Measurements from ENCODE around the gene TOGARAM2. TPM values are rescaled to one million over a fixed set of nuclear protein-coding genes. Genes with fewer than 3 reads are reported as not detected.
A peak's percentile ranks its signal among the peaks of the same experiment; 100 is the strongest.

TOGARAM2 gene
- total RNA-seq, 2 donors from 2014 or later = 2.0 to 6.6 TPM

DNA sequence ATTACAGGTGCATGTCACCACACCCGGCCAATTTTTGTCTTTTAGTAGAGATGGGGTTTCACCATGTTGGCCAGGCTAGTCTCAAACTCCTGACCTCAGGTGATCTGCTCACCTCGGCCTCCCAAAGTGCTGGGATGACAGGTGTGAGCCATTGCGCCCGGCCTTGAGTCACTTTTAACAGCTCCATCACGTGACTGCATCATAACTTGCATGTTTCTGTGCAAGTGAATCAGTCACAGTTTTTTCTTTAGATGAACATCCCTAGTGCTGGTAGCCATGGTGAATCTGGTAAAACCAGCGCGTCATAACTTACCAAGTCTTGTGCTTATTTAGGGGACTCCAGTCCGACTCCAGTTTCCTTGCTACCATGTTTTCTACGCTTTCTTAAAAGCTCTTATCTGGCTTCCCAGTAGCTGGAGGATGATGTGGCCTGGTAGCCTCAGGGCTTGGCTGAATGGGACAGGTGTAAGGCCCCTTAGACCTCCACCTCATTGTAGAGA, 60.1 kb downstream of the TOGARAM2 start:
- Histone ChIP-seq H3K36me3 (peaks cover 6% of the 10 kb centered on the region), H3K9me3 (no peaks in the 10 kb centered on the region), H3K4me1 (peaks cover 0 to 18% of the 10 kb centered on the region in 2 donors), H3K4me3 (no peak overlapping the region), H3K27me3 (no peaks in the 10 kb centered on the region), H3K27ac (no peak overlapping the region)
- no peak for DNase-seq (ENCODE audit: low spot score)
- TF ChIP-seq CTCF (IDR thresholded peaks at IDR 0.05) = no peak

DNA sequence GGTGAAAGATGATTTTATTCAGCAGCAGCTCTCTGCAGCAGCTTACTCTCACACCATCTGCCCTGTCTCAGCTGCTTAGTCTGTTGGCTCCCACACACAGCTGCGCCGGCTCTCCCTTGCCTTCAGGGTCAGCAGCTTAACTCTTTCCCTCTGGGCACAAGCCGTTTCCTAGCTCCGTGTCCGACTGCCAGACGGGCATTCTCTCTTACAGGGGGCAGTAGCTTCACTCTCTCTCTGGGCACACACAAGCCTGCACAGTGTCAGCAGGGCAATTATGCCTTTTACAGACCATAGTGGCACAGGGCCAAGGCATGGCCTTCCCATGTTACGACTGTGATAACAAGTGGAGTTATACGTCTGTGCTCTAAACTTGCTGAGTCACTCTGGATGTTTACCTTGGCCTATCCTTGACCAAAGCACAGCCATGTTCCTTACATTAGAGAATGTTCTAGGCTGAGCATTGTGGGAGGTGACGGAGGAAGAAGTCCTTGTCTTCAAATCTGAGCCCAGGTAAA, 61.5 kb downstream of the TOGARAM2 start:
- Histone ChIP-seq H3K27me3 (no peaks in the 10 kb centered on the region), H3K9me3 (no peaks in the 10 kb centered on the region), H3K4me3 (no peak overlapping the region), H3K4me1 (peaks cover 0 to 18% of the 10 kb centered on the region in 2 donors), H3K36me3 (no peaks in the 10 kb centered on the region), H3K27ac (peak overlapping the region in 1 of 2 donors; percentile 22)
- TF ChIP-seq CTCF (IDR thresholded peaks at IDR 0.05) = no peak
- no peak for DNase-seq (ENCODE audit: low spot score)

GRCh38 chr2:29044459-29044858, 63.4 kb downstream of the TOGARAM2 start:
- TF ChIP-seq CTCF (IDR thresholded peaks at IDR 0.05) = no peak
- DNase-seq (ENCODE audit: low spot score) = no peak
- H3K36me3 ChIP-seq = no peaks in the 10 kb centered on the region
- H3K27me3 ChIP-seq = no peaks in the 10 kb centered on the region
- peaks cover 0 to 16% of the 10 kb centered on the region in 2 donors for H3K4me1 ChIP-seq
- no peak overlapping the region for H3K4me3 ChIP-seq
- H3K27ac ChIP-seq = no peak overlapping the region
- H3K9me3 ChIP-seq = no peaks in the 10 kb centered on the region

- Histone ChIP-seq H3K27me3 (no peaks in the 10 kb centered on the region), H3K4me3 (no peak overlapping the region), H3K9me3 (no peaks in the 10 kb centered on the region), H3K27ac (no peak overlapping the region), H3K4me1 (peaks cover 0 to 11% of the 10 kb centered on the region in 2 donors), H3K36me3 (no peaks in the 10 kb centered on the region)
- no peak for DNase-seq (ENCODE audit: low spot score)
- TF ChIP-seq CTCF (IDR thresholded peaks at IDR 0.05) = no peak
Observed at GRCh38 chr2:29046321-29046720, 65.2 kb downstream of the TOGARAM2 start.

- no peaks in the 10 kb centered on the region for H3K36me3 ChIP-seq
- no peaks in the 10 kb centered on the region for H3K27me3 ChIP-seq
- H3K4me3 ChIP-seq = no peak overlapping the region
- no peak for DNase-seq (ENCODE audit: low spot score)
- H3K9me3 ChIP-seq = no peaks in the 10 kb centered on the region
- no peak for TF ChIP-seq CTCF (IDR thresholded peaks at IDR 0.05)
- peaks cover 0 to 8% of the 10 kb centered on the region in 2 donors for H3K4me1 ChIP-seq
- H3K27ac ChIP-seq = no peak overlapping the region
Observed at GRCh38 chr2:29047083-29047845, 66.2 kb downstream of the TOGARAM2 start.

All from right atrium auricular region (tissue), 2 donors.